ENCODE measurements around the gene RMDN2. TPM values are rescaled to one million over a fixed set of nuclear protein-coding genes. Genes with fewer than 3 reads are reported as not detected.
A peak's percentile ranks its signal among the peaks of the same experiment; 100 is the strongest.
"Not testable (repeated sequence)": the region's sequence is repeated elsewhere in the genome, so short reads cannot be mapped to it uniquely, and the experiment has no call there.

RMDN2 gene
- total RNA-seq, 1 donor from 2014 or later = 6.9 TPM

GRCh38 chr2:37934591-37935513 lies 9.8 kb downstream of the RMDN2 start:
- no peak for DNase-seq

DNA sequence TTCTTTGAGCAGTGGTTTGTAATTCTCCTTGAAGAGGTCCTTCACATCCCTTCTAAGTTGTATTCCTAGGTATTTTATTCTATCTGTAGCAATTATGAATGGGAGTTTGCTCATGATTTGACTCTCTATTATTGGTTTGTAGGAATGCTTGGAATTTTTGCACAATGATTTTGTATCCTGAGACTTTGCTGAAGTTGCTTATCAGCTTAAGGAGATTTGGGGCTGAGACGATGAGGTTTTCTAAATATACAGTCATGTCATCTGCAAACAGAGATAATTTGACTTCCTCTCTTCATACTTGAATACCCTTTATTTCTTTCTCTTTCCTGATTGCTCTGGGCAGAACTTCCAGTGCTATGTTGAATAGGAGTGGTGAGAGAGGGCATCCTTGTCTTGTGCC lies 12.5 kb downstream of the RMDN2 start:
- DNase-seq = not testable (repeated sequence)

DNA sequence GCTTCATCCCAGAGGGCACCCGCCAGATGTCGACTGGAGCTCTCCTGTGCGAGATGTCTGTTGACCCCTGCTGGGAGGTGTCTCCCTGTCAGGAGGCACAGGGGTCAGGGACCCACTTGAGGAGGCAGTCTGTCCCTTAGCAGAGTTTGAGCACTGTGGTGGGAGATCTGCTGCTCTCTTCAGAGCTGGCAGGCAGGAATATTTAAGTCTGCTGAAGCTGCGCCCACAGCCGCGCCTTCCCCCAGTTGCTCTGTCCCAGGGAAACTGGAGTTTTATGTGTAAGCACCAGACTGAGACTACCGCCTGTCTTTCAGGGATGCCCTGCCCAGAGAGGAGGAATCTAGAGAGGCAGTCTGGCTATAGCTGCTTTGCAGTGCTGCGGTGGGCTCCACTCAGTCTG lies 16.2 kb downstream of the RMDN2 start:
- DNase-seq = not testable (repeated sequence)

DNA sequence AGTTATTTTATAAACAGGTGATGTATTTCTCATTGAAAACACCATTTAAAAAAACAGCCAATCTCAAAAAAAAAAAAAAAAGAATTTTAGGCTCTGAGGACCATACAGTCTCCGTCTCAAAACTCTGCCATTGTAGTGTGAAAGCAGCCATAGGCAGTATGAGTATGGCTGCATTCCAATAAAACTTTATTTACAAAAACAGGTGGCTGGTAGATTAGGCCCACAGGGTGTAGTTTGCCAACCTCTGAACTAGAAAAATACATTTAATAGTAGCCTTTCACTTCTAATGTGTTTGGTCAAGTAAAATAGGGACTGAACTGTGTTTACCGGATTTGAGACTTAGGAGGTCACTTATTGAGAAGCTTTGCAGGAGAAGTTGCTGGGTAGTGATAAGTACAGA lies 19.2 kb downstream of the RMDN2 start:
- no peak for DNase-seq

DNA sequence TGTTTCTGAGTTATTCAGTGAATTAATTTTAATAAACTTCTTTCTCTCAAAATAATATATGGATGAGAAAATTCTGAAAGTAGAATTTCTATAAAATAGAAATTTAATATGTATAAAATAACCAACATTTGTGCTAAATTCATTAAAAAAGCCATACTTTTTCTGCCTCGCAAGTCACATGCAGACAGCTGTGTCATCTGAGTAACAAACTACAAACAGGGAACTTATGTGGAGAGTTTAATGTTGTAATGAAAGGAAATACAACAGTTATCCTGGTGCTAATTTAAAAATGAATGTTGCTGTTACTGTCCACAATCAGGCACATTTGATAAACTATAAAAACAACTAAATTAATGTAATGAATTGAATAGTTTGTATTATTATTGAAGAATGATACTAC lies 22.2 kb downstream of the RMDN2 start:
- DNase-seq = no peak

GRCh38 chr2:37962018-37962739 lies 37.1 kb downstream of the RMDN2 start:
- not testable (repeated sequence) for DNase-seq

GRCh38 chr2:37962740-37963121 lies 37.6 kb downstream of the RMDN2 start:
- DNase-seq = not testable (repeated sequence)

- DNase-seq = not testable (repeated sequence)
Measured at GRCh38 chr2:37963901-37964300, 38.8 kb downstream of the RMDN2 start.

DNA sequence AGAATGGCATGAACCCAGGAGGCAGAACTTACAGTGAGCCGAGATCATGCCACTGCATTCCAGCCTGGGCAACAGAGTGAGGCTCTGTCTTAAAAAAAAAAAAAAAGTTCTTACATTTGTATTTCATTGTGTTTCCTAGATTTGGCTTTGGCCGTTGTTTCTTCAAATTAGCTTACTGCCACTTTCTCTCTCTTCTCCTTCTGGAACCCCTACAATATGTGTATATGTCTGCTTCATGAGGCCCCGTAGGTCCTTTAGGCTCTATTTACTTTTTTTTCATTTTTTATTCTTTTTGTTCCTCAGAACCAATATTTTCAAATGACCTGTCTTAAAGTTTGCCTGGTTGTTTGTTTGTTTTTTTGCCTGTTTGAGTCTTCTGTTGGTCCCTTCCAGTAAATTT lies 41.2 kb downstream of the RMDN2 start:
- no peak for DNase-seq

GRCh38 chr2:37969731-37970130 lies 44.6 kb downstream of the RMDN2 start:
- DNase-seq = no peak

GRCh38 chr2:37971971-37972370 lies 46.9 kb downstream of the RMDN2 start:
- DNase-seq = no peak

DNA sequence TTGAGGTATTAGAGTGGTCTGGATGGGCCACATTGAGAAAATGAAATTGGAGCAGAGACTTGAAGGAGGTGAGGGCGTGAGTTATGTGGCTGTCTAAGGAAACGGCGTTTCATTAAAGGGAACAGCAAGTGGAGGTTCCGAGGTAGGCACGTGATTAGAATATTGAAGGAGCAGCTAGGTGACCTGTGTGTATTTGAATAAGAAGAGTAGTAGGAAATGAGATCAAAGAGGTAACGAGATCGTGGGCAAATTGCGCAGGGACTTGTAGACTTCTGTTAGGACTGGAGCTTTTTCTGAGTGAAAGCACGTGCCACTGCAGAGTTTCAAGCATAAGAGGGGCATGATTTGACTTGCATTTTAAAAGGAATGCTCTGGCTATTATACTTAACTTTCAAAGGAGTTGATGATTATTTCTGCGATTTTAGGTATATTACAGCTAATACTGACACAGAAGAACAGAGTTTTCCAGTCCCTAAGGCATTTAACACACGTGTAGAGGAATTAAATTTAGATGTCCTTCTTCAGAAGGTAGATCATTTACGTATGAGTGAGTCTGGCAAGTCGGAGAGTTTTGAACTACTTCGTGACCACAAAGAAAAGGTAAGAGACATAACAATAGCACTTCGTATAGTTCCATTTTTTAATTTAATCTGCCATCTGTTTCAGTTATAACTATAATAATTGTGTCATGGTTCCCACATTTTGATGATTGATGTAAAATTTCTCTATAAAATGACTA lies 48.7 kb downstream of the RMDN2 start:
- no peak for DNase-seq

- DNase-seq = no peak
Measured at GRCh38 chr2:37975808-37976207, 50.7 kb downstream of the RMDN2 start.

GRCh38 chr2:37976411-37976810 lies 51.3 kb downstream of the RMDN2 start:
- no peak for DNase-seq

DNA sequence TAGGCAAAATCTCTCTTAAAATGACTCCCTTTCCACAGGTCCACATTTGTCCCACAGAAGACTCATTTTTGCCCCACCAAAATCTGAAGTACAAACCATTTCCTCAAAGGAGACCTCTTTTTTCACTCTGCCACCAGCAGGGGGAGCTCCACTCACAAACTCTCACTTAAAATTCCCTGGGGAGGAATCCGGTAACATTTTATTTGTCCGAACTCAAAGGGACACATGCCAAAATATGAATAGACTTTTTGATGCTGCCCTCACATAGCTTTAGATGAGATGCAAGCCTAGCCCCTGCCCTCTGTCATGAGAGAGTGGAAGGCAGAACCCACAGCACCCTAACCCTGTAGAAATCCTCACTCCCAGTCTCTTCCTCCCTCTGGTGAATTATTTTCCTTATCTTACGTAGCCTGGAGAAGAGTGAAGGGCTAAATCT lies 57.1 kb downstream of the RMDN2 start:
- peak; percentile 25 for DNase-seq

GRCh38 chr2:37982847-37983246 lies 57.8 kb downstream of the RMDN2 start:
- no peak for DNase-seq

DNA sequence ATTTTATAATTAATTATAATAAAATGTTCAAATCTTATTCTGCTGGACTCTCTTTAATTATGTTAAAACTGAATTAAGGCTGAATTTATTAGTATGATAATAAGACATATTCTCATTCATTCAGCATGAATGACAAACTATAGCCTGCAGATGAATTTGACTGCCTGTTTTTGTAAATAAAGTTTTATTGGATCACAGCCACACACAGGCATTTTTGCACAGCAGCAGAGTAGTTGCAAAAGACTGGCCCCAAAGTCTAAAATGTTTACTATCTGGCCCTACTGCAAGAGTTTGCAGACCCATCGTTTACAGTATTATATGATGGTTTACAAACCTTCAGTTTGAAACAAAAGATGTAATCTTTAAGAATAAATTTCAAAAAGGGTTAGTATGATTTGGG lies 58.6 kb downstream of the RMDN2 start:
- DNase-seq = no peak

DNA sequence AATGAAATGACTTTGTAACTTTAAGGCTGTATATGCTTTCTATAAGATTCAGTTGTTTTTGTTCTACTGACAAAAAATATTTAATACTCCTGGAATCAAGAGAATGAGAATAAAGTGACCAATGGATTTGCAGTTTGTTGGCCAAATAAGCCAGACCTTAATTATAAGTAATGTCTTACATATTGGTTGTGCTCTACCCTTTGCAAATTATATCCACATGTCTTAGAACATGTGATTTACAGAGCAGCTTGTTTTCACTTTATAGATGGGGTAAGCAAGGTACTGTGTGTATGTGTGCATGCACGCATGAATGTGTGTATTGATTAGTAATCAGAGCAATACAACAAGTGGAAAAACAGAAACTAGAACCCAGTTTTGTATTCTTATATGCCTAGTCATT lies 59.1 kb downstream of the RMDN2 start:
- DNase-seq = no peak

DNA sequence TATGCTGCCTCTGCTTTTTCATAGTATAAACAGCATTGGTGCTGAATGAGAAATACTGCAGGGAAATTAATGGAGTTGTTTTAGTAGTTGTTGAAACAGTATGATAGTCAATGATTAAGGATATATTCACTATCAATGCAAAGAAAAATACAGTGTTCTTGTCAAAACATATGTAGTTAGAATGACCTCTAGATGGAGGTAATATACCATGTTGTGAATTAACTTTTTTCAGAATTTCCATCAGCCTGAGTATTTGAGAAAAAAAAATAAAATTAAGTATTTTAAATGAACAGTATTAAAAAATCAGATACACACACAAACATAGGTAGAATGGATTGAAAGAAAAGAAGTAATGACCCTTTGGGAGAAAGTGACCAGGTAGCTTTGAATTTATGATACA lies 59.5 kb downstream of the RMDN2 start:
- no peak for DNase-seq

DNA sequence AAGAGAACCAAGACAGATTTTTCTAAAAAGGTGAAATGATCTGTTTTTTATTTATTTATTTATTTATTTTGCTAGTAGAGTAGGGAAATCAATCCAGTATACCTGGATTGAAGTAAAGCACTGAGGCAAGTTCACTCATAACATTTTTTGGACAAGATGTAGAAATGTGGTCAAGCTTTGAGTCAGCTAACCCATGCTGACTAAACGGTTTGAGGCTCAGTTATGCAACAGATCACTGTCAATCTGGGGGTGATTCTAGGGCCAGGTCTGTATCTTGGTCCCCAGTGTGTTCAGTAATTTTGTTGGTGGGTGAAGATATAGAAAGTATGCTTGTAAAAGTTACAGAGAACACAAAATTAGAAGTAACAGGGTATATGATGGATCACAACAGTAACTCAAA lies 60.2 kb downstream of the RMDN2 start:
- no peak for DNase-seq

- no peak for DNase-seq
Measured at GRCh38 chr2:37987098-37987775, 62.1 kb downstream of the RMDN2 start.

GRCh38 chr2:37992601-37993000 lies 67.5 kb downstream of the RMDN2 start:
- DNase-seq = no peak
